OCI-LY7 (cell line): Measurements from ENCODE around the gene SAE1. TPM values are rescaled to one million over a fixed set of nuclear protein-coding genes. Genes with fewer than 3 reads are reported as not detected.

Source experiments
- BruUV-seq: library from RNA; stranded (reverse); fragments of 400-500 nt; replicated peaks from 2 replicates; lab custom pipeline; 2021; lab: Mats Ljungman, UMichigan
- CTCF ChIA-PET: fragments of 300-600 bp; sonication (Branson Sonifier 250); formaldehyde crosslinking; loops from one replicate; lab custom pipeline; 2022; ENCODE audit warnings: antibody characterized with exemption; ENCODE audit not compliant: unreplicated experiment; lab: Charles Lee
- POLR2A ChIA-PET: fragments of 300-600 bp; sonication (Branson Sonifier 250); formaldehyde crosslinking; loops from one replicate; lab custom pipeline; 2022; ENCODE audit warnings: antibody characterized with exemption; lab: Charles Lee
- DNase-seq: peaks from one replicate; pipeline ENCODE4 v3.0.0-alpha.2; 2015; ENCODE audit warnings: low spot score
- H2AFZ ChIP-seq: fragments of 200-600 bp; sonication (generic), shearing (Covaris generic); 2 replicates; pipeline ENCODE4 v1.6.1; 2014; ENCODE audit warnings: mild to moderate bottlenecking, antibody characterized with exemption, low read length, moderate library complexity
- H3K27ac ChIP-seq: fragments of 200-600 bp; sonication (generic); 2 replicates; pipeline ENCODE4 v1.5.1; 2014; ENCODE audit warnings: mixed run types, low read depth, mild to moderate bottlenecking, moderate library complexity, low read length, inconsistent platforms; ENCODE audit not compliant: poor library complexity, severe bottlenecking
- H3K36me3 ChIP-seq: fragments of 200-600 bp; sonication (generic); 2 replicates; pipeline ENCODE4 v1.6.1; 2014; ENCODE audit warnings: mild to moderate bottlenecking, antibody characterized with exemption, low read length, moderate library complexity, mixed read lengths; ENCODE audit not compliant: insufficient read depth
- H3K4me1 ChIP-seq: fragments of 200-600 bp; sonication (generic); 2 replicates; pipeline ENCODE4 v1.5.1; 2014; ENCODE audit warnings: mild to moderate bottlenecking, low read length; ENCODE audit not compliant: insufficient read depth, poor library complexity, severe bottlenecking
- H3K4me2 ChIP-seq: fragments of 200-600 bp; sonication (generic); 2 replicates; pipeline ENCODE4 v1.6.1; 2014; ENCODE audit warnings: mild to moderate bottlenecking, low read length
- H3K4me3 ChIP-seq: fragments of 200-600 bp; sonication (generic); 2 replicates; pipeline ENCODE4 v1.5.1; 2014; ENCODE audit warnings: mild to moderate bottlenecking, low read depth, low read length; ENCODE audit not compliant: poor library complexity, severe bottlenecking
- H3K79me2 ChIP-seq: fragments of 200-600 bp; sonication (generic); 2 replicates; pipeline ENCODE4 v1.6.1; 2016; ENCODE audit warnings: low read depth, mild to moderate bottlenecking, low read length, moderate library complexity, mixed read lengths; ENCODE audit not compliant: insufficient read depth
- H3K9me2 ChIP-seq: fragments of 200-600 bp; sonication (generic); 2 replicates; pipeline ENCODE4 v1.6.1; 2016; ENCODE audit warnings: mild to moderate bottlenecking, low read length, mixed read lengths; ENCODE audit not compliant: insufficient read depth
- H3K9me3 ChIP-seq: fragments of 200-600 bp; sonication (generic); 2 replicates; pipeline ENCODE4 v1.6.1; 2014; ENCODE audit warnings: mild to moderate bottlenecking, mixed run types, low read length, mixed read lengths
- H4K20me1 ChIP-seq: fragments of 200-600 bp; sonication (generic); 2 replicates; pipeline ENCODE4 v1.6.1; 2014; ENCODE audit warnings: mild to moderate bottlenecking, antibody characterized with exemption, low read length, moderate library complexity, mixed read lengths; ENCODE audit not compliant: insufficient read depth
- CTCF ChIP-seq: fragments of 200-600 bp; sonication (generic); conservative IDR thresholded peaks from 2 replicates; pipeline ENCODE4 v1.5.1; 2014; ENCODE audit warnings: mild to moderate bottlenecking, antibody characterized with exemption, low read length, moderate library complexity, mixed read lengths
- EZH2phosphoT487 ChIP-seq: fragments of 200-600 bp; sonication (generic); IDR thresholded peaks from 2 replicates; pipeline ENCODE4 v1.6.1; 2018; ENCODE audit warnings: low read depth, borderline replicate concordance, mild to moderate bottlenecking, mixed run types, antibody characterized with exemption, low read length, moderate library complexity, mixed read lengths
- intact Hi-C: fragments of 100-400 bp; cut with micrococcal nuclease; formaldehyde crosslinking; loops from one replicate; pipeline ENCODE4 v1.10.0; 2022; ENCODE audit not compliant: unreplicated experiment
- total RNA-seq, 2 experiments: library from RNA; depleted of rRNA in 1 of 2; stranded (reverse); fragments of >200 nt in 1 of 2; shearing (Covaris generic) in 1 of 2; gene quantifications; 2 replicates each; pipeline ENCODE4 v1.2.3, GENCODE V29; 2014 to 2022

SAE1 gene
- total RNA-seq, 2 experiments from 2014 or later: 144 to 165 TPM

- H3K27ac ChIP-seq: no peak overlapping the region
- H3K4me1 ChIP-seq: peaks cover 61% of the 10 kb centered on the region
- POLR2A ChIA-PET: interaction anchor here (0.7 kb wide), 1 partner anchor 192 kb away, joined by 3 read pairs; no protein-coding TSS in a partner anchor
- no peaks in the 10 kb centered on the region for H3K9me3 ChIP-seq
- CTCF ChIA-PET: no interaction called here
- intact Hi-C loops: no loop called here
- H3K9me2 ChIP-seq: no peaks in the 10 kb centered on the region
- H3K36me3 ChIP-seq: no peaks in the 10 kb centered on the region
- no peaks in the 10 kb centered on the region for H3K79me2 ChIP-seq
- no peak overlapping the region for H3K4me3 ChIP-seq
- no peak for TF ChIP-seq EZH2phosphoT487
- TF ChIP-seq CTCF: no peak
- no peak overlapping the region for H2AFZ ChIP-seq
- BruUV-seq: no TSS peak
- peak overlapping the region; percentile 37 for H3K4me2 ChIP-seq
- H4K20me1 ChIP-seq: no peaks in the 10 kb centered on the region
- no peak for DNase-seq
Measured at GRCh38 chr19:47240556-47240955, 109.9 kb downstream of the SAE1 start.

GRCh38 chr19:47240996-47241918 lies 110.6 kb downstream of the SAE1 start:
- H3K27ac ChIP-seq: no peak overlapping the region
- POLR2A ChIA-PET: interaction anchor here (0.7 kb wide), 1 partner anchor 193 kb away, joined by 3 read pairs; no protein-coding TSS in a partner anchor
- H3K9me3 ChIP-seq: no peaks in the 10 kb centered on the region
- H2AFZ ChIP-seq: no peak overlapping the region
- H4K20me1 ChIP-seq: no peaks in the 10 kb centered on the region
- peaks cover 60% of the 10 kb centered on the region for H3K4me1 ChIP-seq
- no peaks in the 10 kb centered on the region for H3K9me2 ChIP-seq
- no peaks in the 10 kb centered on the region for H3K36me3 ChIP-seq
- peak overlapping the region; percentile 37 for H3K4me2 ChIP-seq
- intact Hi-C loops: no loop called here
- peak; percentile 74 for DNase-seq
- TF ChIP-seq EZH2phosphoT487 (no peak), CTCF (no peak)
- BruUV-seq: no TSS peak
- H3K4me3 ChIP-seq: peak overlapping the region; percentile 7
- H3K79me2 ChIP-seq: no peaks in the 10 kb centered on the region
- CTCF ChIA-PET: no interaction called here
